Measurements from ENCODE around the gene STXBP5L. TPM values are rescaled to one million over a fixed set of nuclear protein-coding genes. Genes with fewer than 3 reads are reported as not detected.

Gene STXBP5L
- polyA plus RNA-seq, 1 donor from 2014 or later = 7.6 TPM

DNA sequence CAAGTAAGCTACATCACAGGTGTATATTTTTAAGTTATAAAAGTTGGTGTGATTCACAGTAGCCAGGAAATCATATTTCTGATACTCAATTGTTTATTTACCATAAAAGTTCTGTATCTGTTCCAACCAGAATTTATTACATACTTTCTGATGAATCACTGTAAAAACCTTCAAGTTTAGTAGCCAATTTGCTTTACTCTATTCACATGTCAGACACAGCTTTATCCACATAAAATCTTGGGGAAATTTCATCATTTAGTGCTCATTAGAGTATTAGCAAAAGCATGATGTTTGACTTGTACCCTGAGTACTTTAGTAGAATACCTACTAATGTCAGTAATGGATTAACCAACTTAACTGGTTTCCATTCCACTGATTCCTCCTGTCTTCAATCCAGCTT, 388.0 kb downstream of the STXBP5L start:
- H3K27ac ChIP-seq (ENCODE audit: low read length) = no peak overlapping the region
- H3K36me3 ChIP-seq (ENCODE audit: insufficient read depth, low read length) = no peaks in the 10 kb centered on the region
- no peaks in the 10 kb centered on the region for H3K79me2 ChIP-seq (replicated peaks; ENCODE audit: insufficient read depth, low read length)
- H3K4me3 ChIP-seq (ENCODE audit: low read length) = no peak overlapping the region
- H3F3A ChIP-seq (ENCODE audit: insufficient read depth, low read length, poor library complexity, severe bottlenecking) = peaks cover 2% of the 10 kb centered on the region
- no peak overlapping the region for H2AFZ ChIP-seq (ENCODE audit: low read depth, low read length)
- no peaks in the 10 kb centered on the region for H3K9me2 ChIP-seq (ENCODE audit: insufficient read depth, low read length)
- no peaks in the 10 kb centered on the region for H4K20me1 ChIP-seq (ENCODE audit: insufficient read depth)
- no peak overlapping the region for H3K9ac ChIP-seq (ENCODE audit: low read length)
- H3K27me3 ChIP-seq (ENCODE audit: insufficient read depth, low read depth, low read length) = no peaks in the 10 kb centered on the region
- H3K9me3 ChIP-seq (ENCODE audit: low read length) = peaks cover 3% of the 10 kb centered on the region
- TF ChIP-seq RAD21 (conservative IDR thresholded peaks at IDR 0.05) = no peak
- TF ChIP-seq, protein P1, sequence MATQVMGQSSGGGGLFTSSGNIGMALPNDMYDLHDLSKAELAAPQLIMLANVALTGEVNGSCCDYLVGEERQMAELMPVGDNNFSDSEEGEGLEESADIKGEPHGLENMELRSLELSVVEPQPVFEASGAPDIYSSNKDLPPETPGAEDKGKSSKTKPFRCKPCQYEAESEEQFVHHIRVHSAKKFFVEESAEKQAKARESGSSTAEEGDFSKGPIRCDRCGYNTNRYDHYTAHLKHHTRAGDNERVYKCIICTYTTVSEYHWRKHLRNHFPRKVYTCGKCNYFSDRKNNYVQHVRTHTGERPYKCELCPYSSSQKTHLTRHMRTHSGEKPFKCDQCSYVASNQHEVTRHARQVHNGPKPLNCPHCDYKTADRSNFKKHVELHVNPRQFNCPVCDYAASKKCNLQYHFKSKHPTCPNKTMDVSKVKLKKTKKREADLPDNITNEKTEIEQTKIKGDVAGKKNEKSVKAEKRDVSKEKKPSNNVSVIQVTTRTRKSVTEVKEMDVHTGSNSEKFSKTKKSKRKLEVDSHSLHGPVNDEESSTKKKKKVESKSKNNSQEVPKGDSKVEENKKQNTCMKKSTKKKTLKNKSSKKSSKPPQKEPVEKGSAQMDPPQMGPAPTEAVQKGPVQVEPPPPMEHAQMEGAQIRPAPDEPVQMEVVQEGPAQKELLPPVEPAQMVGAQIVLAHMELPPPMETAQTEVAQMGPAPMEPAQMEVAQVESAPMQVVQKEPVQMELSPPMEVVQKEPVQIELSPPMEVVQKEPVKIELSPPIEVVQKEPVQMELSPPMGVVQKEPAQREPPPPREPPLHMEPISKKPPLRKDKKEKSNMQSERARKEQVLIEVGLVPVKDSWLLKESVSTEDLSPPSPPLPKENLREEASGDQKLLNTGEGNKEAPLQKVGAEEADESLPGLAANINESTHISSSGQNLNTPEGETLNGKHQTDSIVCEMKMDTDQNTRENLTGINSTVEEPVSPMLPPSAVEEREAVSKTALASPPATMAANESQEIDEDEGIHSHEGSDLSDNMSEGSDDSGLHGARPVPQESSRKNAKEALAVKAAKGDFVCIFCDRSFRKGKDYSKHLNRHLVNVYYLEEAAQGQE (IDR thresholded peaks at IDR 0.05; ENCODE audit: borderline replicate concordance) = no peak
- no peak for TF ChIP-seq EP300 (conservative IDR thresholded peaks at IDR 0.05; ENCODE audit: poor library complexity, severe bottlenecking)
- TF ChIP-seq SMC3 (conservative IDR thresholded peaks at IDR 0.05; ENCODE audit: poor library complexity) = no peak
- H3K4me2 ChIP-seq (ENCODE audit: low read length) = no peak overlapping the region

DNA sequence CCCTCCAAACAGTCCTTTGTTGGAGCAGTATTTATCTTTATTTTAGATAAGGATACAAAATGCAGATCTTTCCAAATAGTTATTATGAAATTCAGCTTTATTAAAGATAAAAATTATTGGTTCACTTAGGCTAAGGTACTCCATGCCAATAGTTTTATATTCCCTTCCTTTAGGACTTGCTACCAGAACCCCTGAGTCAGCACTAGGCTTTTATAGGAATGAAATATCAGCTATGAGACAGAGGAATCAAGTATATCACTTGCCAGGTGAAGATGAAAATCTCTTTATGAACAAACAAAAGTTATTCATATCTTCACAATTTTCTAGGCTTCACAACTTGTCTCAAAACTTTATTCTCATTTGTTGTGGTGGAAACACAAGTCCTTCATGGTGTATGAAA, 416.3 kb downstream of the STXBP5L start:
- TF ChIP-seq RAD21 (conservative IDR thresholded peaks at IDR 0.05) = no peak
- TF ChIP-seq, protein P2, sequence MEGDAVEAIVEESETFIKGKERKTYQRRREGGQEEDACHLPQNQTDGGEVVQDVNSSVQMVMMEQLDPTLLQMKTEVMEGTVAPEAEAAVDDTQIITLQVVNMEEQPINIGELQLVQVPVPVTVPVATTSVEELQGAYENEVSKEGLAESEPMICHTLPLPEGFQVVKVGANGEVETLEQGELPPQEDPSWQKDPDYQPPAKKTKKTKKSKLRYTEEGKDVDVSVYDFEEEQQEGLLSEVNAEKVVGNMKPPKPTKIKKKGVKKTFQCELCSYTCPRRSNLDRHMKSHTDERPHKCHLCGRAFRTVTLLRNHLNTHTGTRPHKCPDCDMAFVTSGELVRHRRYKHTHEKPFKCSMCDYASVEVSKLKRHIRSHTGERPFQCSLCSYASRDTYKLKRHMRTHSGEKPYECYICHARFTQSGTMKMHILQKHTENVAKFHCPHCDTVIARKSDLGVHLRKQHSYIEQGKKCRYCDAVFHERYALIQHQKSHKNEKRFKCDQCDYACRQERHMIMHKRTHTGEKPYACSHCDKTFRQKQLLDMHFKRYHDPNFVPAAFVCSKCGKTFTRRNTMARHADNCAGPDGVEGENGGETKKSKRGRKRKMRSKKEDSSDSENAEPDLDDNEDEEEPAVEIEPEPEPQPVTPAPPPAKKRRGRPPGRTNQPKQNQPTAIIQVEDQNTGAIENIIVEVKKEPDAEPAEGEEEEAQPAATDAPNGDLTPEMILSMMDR (IDR thresholded peaks at IDR 0.05; ENCODE audit: poor library complexity, severe bottlenecking) = no peak
- TF ChIP-seq, protein P1 (IDR thresholded peaks at IDR 0.05; ENCODE audit: borderline replicate concordance) = no peak
- TF ChIP-seq TAF1 (IDR thresholded peaks at IDR 0.05; ENCODE audit: low read depth) = no peak
- no peak for TF ChIP-seq EZH2 (IDR thresholded peaks at IDR 0.05; ENCODE audit: borderline replicate concordance, insufficient read depth, low read length, poor library complexity, severe bottlenecking)
- no peak for TF ChIP-seq MXI1 (conservative IDR thresholded peaks at IDR 0.05; ENCODE audit: poor library complexity, severe bottlenecking)
- no peak for TF ChIP-seq SMC3 (conservative IDR thresholded peaks at IDR 0.05; ENCODE audit: poor library complexity)
- TF ChIP-seq POLR2AphosphoS5 (IDR thresholded peaks at IDR 0.05) = no peak
- TF ChIP-seq EP300 (conservative IDR thresholded peaks at IDR 0.05; ENCODE audit: poor library complexity, severe bottlenecking) = no peak
- H4K20me1 ChIP-seq (ENCODE audit: insufficient read depth) = no peaks in the 10 kb centered on the region
- H2AFZ ChIP-seq (ENCODE audit: low read depth, low read length) = no peak overlapping the region
- H3K27me3 ChIP-seq (ENCODE audit: insufficient read depth, low read depth, low read length) = no peaks in the 10 kb centered on the region
- no peaks in the 10 kb centered on the region for H3F3A ChIP-seq (ENCODE audit: insufficient read depth, low read length, poor library complexity, severe bottlenecking)
- H3K9me3 ChIP-seq (ENCODE audit: low read length) = no peaks in the 10 kb centered on the region
- no peak overlapping the region for H3K9ac ChIP-seq (ENCODE audit: low read length)
- no peaks in the 10 kb centered on the region for H3K36me3 ChIP-seq (ENCODE audit: insufficient read depth, low read length)
- no peak overlapping the region for H3K4me2 ChIP-seq (ENCODE audit: low read length)
- H3K9me2 ChIP-seq (ENCODE audit: insufficient read depth, low read length) = no peaks in the 10 kb centered on the region
- H3K79me2 ChIP-seq (replicated peaks; ENCODE audit: insufficient read depth, low read length) = no peaks in the 10 kb centered on the region
- no peak overlapping the region for H3K27ac ChIP-seq (ENCODE audit: low read length)
- no peak overlapping the region for H3K4me3 ChIP-seq (ENCODE audit: low read length)
